Glutamatergic neuron (in vitro differentiated cells): ENCODE data around the gene FGF3. TPM values are rescaled to one million over a fixed set of nuclear protein-coding genes. Genes with fewer than 3 reads are reported as not detected.

Source experiments
- DNase-seq: peaks from one replicate; pipeline ENCODE4 v3.0.0; 2022
- H3K27ac Mint-ChIP-seq: one replicate; pipeline ENCODE4 v1.8.0; 2020; ENCODE audit warnings: mild to moderate bottlenecking, mixed read lengths, inconsistent platforms; ENCODE audit not compliant: unreplicated experiment
- H3K27me3 Mint-ChIP-seq: one replicate; pipeline ENCODE4 v1.8.0; 2020; ENCODE audit warnings: mild to moderate bottlenecking, moderate library complexity, mixed read lengths, inconsistent platforms; ENCODE audit not compliant: unreplicated experiment
- H3K36me3 Mint-ChIP-seq: one replicate; pipeline ENCODE4 v1.8.0; 2020; ENCODE audit warnings: mild to moderate bottlenecking, mixed read lengths, inconsistent platforms; ENCODE audit not compliant: unreplicated experiment
- H3K4me1 Mint-ChIP-seq: one replicate; pipeline ENCODE4 v1.8.0; 2020; ENCODE audit warnings: mild to moderate bottlenecking, low read depth, mixed read lengths, inconsistent platforms; ENCODE audit not compliant: unreplicated experiment
- H3K4me3 Mint-ChIP-seq: one replicate; pipeline ENCODE4 v1.8.0; 2020; ENCODE audit warnings: mild to moderate bottlenecking, mixed read lengths, inconsistent platforms; ENCODE audit not compliant: unreplicated experiment
- H3K9me3 Mint-ChIP-seq: one replicate; pipeline ENCODE4 v1.8.0; 2020; ENCODE audit warnings: mild to moderate bottlenecking, moderate library complexity, mixed read lengths, inconsistent platforms; ENCODE audit not compliant: unreplicated experiment
- CTCF ChIP-seq: fragments of 200-600 bp; sonication (generic); IDR thresholded peaks from one replicate; pipeline ENCODE4 v1.5.0; 2021; ENCODE audit not compliant: partially characterized antibody, unreplicated experiment
- total RNA-seq: library from RNA; stranded (reverse); fragmentation: NEBNext Ultra II Directional; extraction: Animal tissue kit (Norgen Biotek cat#: 25700); gene quantifications from one replicate; pipeline ENCODE4 v1.2.1, GENCODE V29; 2021; ENCODE audit not compliant: unreplicated experiment

FGF3 gene
- total RNA-seq, 1 donor from 2014 or later: not detected

GRCh38 chr11:69862797-69863543 lies 43.8 kb upstream of the FGF3 start:
- peak overlapping the region; percentile 43 for H3K27ac Mint-ChIP-seq
- no peak overlapping the region for H3K4me3 Mint-ChIP-seq
- no peaks in the 10 kb centered on the region for H3K9me3 Mint-ChIP-seq
- no peak for DNase-seq
- no peaks in the 10 kb centered on the region for H3K36me3 Mint-ChIP-seq
- H3K4me1 Mint-ChIP-seq: no peaks in the 10 kb centered on the region
- peaks cover 2% of the 10 kb centered on the region for H3K27me3 Mint-ChIP-seq
- TF ChIP-seq CTCF: no peak

GRCh38 chr11:69862331-69862771 lies 43.1 kb upstream of the FGF3 start:
- H3K4me3 Mint-ChIP-seq: no peak overlapping the region
- H3K9me3 Mint-ChIP-seq: no peaks in the 10 kb centered on the region
- no peak for TF ChIP-seq CTCF

GRCh38 chr11:69861901-69862300 lies 42.7 kb upstream of the FGF3 start:
- Mint-ChIP-seq H3K9me3 (no peaks in the 10 kb centered on the region), H3K36me3 (no peaks in the 10 kb centered on the region), H3K4me1 (no peaks in the 10 kb centered on the region), H3K27me3 (peaks cover 2% of the 10 kb centered on the region), H3K4me3 (no peak overlapping the region), H3K27ac (no peak overlapping the region)
- DNase-seq: no peak
- no peak for TF ChIP-seq CTCF

More at GRCh38 chr11:69862331-69862771, 43.1 kb upstream of the FGF3 start:
- Mint-ChIP-seq H3K4me1 (no peaks in the 10 kb centered on the region), H3K36me3 (no peaks in the 10 kb centered on the region), H3K27ac (no peak overlapping the region), H3K27me3 (peaks cover 2% of the 10 kb centered on the region)
- no peak for DNase-seq

- TF ChIP-seq CTCF: no peak
- no peaks in the 10 kb centered on the region for H3K36me3 Mint-ChIP-seq
Observed at GRCh38 chr11:69860796-69861445, 41.7 kb upstream of the FGF3 start.

GRCh38 chr11:69860244-69860643 lies 41.0 kb upstream of the FGF3 start:
- Mint-ChIP-seq H3K4me3 (no peak overlapping the region), H3K9me3 (no peaks in the 10 kb centered on the region), H3K27ac (no peak overlapping the region), H3K36me3 (no peaks in the 10 kb centered on the region), H3K4me1 (no peaks in the 10 kb centered on the region), H3K27me3 (peaks cover 2% of the 10 kb centered on the region)
- no peak for DNase-seq
- TF ChIP-seq CTCF: no peak

More at GRCh38 chr11:69860796-69861445, 41.7 kb upstream of the FGF3 start:
- H3K4me1 Mint-ChIP-seq: no peaks in the 10 kb centered on the region
- no peak overlapping the region for H3K27ac Mint-ChIP-seq
- no peak for DNase-seq
- H3K9me3 Mint-ChIP-seq: no peaks in the 10 kb centered on the region
- peaks cover 2% of the 10 kb centered on the region for H3K27me3 Mint-ChIP-seq
- H3K4me3 Mint-ChIP-seq: no peak overlapping the region
